Activated CD4-positive, alpha-beta T cell treated with anti-CD3 and anti-CD28 coated beads, Interleukin-2, amount 50 U/mL, for 24 hours (primary cell): ENCODE measurements around the gene KCNK2.
A peak's percentile ranks its signal among the peaks of the same experiment; 100 is the strongest.

Experiments used
- DNase-seq, 2 donors: peaks; one replicate each; pipeline ENCODE4 v3.0.0-alpha.2; 2020; ENCODE audit warnings: low read depth in 1 of 2, low spot score in 1 of 2

The KCNK2 gene, protein sequence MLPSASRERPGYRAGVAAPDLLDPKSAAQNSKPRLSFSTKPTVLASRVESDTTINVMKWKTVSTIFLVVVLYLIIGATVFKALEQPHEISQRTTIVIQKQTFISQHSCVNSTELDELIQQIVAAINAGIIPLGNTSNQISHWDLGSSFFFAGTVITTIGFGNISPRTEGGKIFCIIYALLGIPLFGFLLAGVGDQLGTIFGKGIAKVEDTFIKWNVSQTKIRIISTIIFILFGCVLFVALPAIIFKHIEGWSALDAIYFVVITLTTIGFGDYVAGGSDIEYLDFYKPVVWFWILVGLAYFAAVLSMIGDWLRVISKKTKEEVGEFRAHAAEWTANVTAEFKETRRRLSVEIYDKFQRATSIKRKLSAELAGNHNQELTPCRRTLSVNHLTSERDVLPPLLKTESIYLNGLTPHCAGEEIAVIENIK

DNA sequence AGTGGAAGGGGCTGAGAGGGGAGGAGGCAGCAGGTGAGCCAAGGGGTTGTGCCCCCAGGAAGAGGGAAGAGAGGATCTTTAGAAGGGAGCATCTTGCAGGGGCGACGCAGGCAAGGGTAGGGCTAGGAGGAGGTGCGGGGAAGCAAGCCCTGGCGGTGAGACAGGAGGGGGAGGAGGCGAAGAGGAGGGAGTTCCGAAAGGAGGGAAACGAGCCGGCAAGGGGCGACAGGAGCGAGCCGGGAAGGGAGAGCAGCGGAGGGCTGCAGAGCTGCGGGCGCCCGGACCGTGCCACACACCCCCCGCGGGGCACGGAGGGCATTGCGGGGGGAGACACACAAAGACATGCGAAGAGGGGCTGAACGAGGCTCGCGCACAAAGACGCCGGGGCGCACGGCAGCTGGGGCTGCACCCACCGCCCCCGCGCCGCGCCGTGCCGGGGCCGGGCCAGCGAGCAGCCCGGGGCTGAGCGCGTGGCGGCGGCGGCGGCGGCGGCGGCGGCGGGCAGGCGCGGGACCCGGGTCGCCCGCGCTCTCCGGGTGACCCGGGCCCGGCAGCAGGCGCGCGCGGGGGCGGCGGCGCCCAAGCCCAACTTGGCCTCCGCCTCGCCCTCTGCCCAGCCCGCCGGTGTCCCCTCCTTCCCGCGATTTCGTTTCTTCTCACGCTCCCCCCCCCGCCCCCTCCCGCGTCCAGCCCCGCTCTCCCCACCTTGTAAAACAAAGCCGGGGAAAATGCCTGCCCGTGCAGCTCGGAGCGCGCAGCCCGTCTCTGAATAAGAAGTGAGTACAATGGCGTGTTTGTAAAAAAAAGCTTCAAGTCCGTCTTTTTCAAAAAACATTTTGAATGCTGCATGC is at the start of gene KCNK2:
Gene KCNK2, plus strand, starts transcription at position 206 of the 851 bp plus-strand sequence. CDS start 649 bp downstream, outside the sequence.
- no peak for DNase-seq

DNA sequence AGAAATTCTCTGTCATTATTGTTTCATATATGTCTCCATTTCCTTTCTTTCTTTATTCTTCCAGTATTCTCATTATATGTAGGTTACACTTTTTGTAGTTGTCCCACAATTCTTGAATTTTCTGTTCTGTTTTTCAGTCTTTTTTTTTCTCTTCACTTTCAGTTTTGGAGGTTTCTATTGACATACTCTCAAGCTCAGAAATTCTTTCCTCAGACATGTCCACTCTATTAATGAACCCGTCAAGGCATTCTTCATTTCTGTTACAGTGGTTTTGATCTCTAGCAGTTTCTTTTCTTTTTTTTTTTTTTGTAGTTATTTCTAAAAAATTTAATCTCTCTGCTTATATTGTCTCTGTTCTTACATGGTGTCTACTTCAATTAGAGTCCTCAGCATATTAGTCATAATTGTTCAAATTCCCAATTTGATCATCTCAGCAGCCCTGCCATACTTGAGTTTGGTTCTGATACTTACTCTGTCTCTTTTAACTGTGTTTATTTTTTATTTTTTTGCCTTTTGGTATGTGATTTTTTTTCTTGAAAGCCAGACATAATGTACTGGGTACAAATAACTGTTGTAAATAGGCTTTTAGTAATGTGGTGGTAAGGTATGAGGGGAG is 49.5 kb upstream of the KCNK2 start:
- no peak for DNase-seq

DNA sequence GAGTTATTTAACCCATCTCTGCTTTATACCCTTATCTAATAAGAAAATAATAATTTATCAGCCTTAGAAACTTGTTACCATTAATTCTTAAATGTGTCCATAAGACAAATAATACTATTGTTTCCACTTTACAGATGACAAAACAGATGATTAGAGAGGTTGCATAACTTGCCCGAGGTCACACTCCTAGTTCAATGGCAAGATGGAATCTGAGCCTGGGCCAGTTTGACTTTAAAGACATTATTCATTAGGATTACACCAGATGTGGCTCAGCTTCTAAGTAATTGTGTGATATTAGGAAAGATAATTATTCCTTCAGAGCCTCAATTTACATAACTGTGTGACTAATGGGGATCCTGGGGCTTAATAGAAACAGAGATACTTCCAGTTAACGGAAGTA is 42.3 kb upstream of the KCNK2 start:
- DNase-seq = no peak

DNA sequence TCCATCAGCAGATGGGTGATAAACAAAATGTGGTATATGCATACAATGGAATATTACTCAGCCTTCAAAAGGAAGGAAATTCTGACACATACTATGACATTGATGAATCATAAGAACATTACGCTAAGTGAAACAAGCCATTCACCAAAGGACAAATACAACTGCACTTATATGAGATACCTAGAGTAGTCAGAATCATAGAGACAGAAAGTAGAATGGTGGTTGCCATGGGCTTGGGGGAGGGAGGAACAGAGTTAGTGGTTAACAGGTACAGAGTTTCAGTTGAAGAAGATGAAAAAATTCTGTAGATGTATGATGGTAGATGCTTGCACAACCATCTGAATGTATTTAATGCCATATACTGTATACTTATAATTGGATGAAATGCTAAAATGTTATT is 39.1 kb upstream of the KCNK2 start:
- DNase-seq = peak in 1 of 2 donors; percentile 1

DNA sequence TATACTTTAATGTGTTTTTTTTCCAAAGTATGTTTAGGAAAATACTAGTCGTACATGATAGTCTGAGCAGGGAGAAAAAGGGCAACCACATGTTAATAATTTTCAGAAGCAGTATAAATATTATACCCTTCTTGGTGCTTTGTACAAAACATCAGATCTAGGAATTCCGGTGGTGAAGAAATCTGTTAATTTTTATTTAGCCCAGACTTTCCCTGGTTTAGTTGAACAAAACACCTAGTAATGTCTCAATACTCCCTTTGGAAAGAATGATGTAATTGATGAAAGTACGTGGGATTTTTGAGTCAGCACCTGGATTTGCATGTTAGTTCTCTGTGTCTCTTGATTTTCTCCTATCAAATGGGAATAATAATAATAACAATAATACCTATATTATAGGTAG is 38.4 kb upstream of the KCNK2 start:
- DNase-seq = no peak

DNA sequence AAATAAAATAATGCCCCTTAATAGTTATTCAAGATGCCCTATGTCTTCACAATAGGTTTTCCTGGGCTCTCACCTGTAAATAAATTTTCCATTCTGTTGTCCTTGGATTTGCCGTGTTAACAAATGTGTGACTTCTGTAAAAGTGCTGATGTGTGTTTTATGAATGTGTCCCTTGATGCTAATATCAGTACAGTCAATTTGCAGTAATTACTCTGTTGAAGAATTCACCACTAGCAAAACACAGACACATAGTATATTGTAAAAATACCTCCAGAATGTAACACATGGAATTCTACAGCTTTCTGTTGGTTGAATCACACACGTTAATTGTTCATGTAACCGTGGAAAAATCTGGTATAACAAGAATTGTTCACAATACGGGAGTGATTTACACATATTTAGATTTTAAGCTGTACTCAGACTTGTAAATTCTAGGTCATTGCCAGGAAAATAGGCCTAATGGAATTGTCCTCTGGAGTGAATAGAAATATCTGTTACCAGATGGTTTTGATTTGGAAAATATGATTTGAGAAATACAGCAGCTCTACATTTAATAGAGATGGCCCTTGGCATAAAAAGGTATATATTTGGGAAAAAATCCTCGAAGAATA is 36.7 kb upstream of the KCNK2 start:
- no peak for DNase-seq

DNA sequence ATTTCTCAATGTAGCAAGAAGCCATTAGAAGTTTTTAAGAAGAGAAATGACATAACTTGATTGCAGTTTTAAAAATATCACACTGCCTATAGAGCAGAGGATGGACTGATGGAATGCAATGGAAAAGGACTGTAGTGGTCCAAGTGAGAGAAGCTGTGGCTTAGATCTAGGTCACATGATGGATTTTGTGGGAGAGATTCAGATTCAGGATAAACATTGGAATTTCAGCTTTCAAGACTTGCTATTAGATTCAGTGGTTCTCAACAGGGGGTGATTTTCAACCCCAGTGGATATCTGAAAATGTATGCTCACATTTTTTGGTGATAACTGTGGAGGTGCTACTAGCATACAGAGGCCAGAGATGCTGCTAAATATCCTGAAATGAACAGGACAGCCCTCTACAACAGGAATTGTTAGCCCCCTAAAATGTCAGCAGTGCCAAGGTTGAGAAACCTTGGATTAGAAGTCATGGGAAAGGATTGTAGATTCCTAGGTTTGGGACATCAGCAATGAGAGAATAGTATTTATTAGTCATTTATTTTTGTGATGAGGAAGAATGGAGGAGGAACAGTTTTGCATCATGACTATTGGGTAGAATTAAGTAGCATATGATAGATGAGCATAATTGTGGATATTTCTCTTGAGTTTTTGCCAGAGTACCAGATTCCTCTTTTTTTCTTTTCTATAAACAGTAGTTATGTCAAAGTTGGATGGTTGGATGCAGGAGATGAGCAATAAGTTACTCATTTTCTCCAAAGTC is 30.1 kb upstream of the KCNK2 start:
- no peak for DNase-seq

DNA sequence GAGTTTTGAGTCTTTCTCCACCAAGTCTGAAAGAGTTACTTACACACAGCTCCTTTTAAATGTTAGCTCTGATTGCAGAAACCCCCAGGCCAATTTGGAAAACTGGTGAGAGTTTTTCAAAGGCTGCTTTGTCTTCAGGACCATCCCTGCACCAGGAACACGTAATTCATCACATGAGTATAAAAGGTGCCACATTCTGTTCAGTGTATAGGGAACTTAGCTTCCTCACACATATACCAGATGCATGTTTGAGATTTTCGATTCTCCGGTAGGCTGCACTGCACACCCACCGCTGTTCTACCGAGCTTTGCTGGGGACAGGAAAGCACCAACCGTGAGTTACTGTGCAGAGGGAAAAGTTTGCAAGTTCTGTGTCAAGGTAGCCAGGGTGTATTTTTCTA is 28.3 kb upstream of the KCNK2 start:
- no peak for DNase-seq

DNA sequence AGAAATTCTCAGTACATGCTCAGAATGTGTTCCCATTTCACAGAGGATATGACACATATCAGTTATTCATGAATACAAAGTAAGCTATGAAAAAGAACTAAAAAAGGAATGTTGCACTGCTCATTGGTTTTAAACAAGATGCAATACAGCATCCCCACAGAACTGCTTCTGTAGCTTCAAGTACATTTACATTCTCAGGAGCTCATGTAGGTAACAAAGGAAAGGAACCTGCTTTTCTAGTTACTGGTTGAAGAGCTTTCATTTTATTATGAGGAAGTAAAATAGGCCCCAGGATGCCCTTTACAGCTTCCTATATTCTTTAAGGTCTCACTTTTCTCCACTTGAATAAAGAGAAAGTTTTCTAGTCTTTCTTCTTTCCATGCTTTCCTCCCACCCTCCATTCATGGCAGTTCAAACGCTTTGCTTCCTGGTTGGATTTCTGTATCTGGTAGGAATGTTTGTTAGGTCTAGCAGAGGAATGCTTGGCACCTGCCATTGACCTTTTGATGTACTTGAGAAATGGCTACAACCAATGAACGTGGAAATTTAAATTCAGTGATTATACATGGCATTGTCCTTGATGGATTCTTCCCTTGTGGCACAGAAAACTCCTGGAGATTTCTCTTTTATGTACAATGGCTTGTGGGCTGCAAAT is 27.1 kb upstream of the KCNK2 start:
- no peak for DNase-seq

DNA sequence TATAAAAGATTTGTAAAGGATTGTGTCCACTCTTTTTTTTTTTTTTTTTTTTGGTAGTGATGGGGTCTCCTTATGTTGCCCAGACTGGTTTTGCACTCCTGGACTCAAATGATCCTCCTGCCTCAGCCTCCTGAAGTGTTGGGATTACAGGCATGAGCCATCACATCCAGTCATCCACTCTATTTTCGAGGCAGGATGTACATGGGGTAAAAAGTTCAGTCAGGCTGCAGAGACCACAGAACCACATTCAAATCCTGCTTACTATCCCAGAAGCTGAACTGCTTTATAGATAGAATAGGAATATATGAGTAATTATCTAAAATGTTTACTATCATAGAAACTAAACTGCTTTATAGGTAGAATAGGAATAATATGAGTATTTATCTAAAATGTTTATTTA is 26.0 kb upstream of the KCNK2 start:
- DNase-seq = no peak

DNA sequence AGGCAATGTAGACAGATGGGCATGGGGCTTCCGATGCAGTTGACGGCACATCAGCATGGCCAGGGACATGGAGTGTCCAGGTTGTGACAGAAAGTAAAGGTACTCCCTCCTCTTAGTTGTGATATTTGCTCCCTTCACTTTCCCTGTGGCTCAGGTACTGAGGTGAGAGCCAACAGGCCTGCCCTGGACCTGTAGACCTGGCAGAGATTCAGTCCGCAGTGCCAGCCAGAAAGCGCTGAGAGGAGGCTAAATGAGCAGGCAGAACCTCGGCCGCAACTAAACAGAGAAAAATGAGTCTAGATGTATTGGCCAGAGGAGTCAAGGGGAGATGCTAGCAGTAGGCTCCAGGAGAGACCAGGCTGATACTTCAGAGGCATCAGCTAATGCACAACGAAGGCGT is 22.6 kb upstream of the KCNK2 start:
- DNase-seq = no peak

DNA sequence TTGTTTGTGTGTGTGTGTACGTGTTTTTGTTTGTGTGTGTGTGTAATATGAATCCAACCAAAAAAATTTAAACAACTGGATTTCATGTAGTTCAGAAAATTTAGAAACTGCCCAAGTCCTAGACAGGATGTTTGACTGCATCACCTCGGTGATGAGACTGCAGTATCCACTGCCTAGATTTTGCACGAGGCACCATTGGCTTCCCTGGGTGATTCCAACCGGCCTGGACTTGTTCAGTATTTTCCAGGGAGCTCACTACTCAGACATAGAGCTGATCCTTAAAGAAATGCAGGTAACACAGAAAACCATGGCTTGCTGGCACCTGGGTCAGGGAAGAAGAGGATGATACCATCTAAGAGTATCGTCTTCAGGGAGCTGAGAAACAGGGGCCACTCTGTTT is 18.2 kb upstream of the KCNK2 start:
- DNase-seq = no peak

DNA sequence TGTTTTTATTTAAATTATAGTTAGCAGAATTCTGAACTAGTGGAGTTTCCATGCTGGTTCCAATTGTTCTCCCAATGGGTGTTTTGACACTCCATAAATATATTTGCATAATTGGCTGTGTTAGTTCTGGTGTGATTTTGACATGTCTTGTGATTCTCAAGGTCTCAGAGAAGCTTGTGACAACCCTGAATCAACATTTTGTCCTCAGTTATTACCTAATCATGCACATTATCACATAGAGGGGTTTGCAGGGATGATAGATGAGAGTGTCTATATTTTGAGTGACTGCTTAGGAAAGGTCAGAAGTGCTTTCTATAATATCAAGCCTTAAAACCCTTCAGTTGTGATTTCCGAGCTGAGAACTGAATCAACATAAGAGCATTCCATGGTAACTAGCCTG is 11.5 kb upstream of the KCNK2 start:
- DNase-seq = no peak

DNA sequence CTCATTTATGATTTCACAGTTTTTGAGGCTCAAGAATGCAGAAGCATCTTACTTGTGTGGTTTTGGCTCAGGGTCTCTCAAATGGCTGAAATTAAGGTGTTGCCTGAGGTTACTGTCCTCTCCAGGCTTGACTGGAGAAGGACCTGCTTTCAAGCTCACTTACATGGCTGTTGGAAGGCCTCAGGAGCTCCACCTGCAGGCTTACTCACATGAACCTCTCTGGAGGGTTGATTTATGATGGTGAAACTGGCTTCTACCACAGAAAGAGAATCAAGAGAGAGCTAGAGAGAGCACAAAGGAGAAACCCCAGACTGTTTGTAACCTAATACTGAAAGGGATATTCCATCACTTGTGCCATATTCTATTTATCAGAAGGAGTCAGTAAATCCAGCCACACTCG is 6.2 kb upstream of the KCNK2 start:
- DNase-seq = no peak

DNA sequence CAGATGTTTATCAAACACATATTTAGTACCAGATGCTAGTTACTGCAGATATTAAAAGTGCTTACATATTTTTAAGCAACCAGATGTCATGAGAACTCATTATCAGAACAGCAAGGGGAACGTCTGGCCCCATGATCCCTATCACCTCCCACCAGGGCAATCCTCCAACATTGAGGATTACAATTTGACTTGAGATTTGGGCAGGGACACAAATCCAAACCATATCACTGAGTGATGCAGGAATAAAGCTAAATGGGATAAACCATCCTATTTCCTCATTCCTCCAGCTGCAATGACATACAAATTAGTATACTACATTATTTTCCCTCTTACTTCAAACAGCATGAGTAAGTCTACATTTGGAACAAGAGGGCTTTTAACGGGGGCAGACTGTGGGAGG is 3.1 kb upstream of the KCNK2 start:
- no peak for DNase-seq

DNA sequence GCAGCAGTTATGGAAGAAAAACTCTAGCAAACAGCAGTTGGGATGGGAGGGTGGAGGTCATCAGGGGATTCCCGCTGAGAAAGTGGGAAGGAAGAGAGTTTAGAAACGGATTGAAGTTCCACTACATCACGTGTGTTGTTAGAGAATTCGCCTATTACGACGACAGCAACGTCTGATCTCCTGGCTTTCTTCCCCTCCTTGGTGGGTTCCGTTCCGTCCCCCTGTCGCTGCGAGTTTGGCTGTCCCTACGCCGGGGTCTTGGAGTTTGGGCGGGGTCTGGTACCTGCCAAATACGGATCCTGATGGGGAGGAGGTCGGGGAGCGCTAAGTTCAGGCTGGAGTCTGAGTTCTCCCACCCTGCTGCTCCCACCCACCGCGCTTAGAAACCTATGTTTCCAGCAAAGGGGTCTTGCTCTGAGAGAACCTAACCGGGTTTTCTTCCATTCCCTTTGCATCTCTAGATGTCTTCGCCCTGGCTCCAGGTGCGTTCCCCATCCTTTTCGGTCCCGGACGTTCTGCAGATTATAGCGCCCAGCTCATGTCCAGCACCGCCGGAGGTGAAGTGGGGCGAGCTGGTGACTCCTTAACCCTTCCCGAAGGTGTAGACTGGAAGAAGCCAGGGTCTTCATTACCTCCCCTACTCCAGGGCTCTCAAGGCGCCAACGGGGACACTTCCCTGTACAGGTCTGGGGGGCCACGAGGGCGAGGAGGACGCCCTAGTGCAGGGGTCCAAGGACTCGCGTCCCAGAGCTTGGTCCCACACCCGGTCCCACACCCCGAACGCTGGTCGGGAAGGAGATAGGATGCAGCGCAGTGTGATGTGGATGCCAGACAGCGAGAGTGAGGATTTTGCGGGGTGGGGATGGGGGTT is 641 bp upstream of the KCNK2 start:
- no peak for DNase-seq

DNA sequence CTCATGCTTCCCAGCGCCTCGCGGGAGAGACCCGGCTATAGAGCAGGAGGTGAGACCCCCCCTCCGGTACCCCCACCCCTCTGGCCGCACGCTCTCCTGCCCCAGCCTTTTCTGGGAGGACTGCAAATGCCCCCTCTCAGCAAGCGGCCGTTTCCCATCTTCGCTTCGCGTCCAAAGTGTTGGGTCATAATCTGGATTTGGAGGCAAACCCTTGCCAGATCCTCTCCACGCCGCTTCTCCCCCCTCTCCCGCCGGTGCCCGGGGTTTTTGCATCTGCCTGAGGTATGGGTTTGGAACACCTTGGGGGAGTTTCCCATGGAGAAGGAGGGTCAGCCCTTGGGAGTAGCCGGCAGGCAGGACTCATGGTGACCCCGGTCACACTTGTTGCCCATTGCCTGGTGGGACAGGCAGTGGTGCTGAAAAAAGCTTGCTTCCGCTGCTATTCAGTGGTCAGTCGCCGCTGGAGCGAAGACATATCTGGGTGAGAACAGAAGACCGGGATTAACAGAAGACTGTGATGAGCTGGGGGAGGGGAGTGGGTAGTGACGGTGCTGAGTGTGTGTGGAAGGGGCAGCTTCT is 935 bp downstream of the KCNK2 start:
- no peak for DNase-seq

DNA sequence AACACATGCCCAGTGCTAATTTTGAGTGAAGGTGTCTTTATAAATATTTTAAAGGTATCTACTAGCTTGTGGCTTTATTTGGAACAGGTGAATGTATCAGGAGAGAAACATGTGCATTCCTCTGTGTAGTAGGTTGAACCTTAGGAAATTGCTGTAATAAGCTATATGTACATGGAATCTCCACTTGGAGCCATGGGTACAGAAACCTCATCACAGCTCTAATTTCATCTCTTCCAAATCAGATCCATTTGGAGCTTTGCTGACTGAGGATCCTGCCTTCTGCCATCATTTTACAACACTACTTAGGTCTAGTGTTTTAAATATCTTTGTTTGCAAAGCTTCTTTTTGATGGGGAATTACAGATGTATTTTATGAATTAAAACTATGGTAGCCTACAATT is 2.1 kb downstream of the KCNK2 start:
- DNase-seq = no peak

DNA sequence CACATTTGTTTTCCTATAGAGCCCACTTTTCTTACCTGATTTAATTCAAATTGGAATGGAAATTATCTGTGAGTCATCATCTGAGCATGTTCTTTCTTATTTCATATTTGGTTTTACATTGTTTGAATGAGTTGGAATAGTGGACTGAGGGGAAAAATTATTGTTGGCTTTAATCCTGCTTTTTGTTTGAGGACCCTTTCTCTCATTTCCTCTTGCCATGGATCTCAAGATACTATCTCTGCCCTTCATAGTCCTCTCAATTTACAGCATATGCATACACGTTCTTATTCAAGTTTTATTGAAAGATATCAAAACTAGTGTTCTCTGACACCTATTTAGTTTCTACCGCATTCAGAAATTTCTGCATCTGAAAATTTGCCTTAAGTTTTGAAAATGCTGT is 5.1 kb downstream of the KCNK2 start:
- no peak for DNase-seq
